Ishikawa (cell line): Measurements from ENCODE around the gene CATSPER3.

ENCODE experiments used
- CEBPB ChIP-seq: IDR thresholded peaks from 2 replicates; pipeline ENCODE4 v1.6.1; 2012
- CREB1 ChIP-seq: IDR thresholded peaks from 2 replicates; pipeline ENCODE4 v1.6.1; 2012; ENCODE audit warnings: low read depth
- EGR1 ChIP-seq: IDR thresholded peaks from 2 replicates; pipeline ENCODE4 v1.6.1; 2012
- EP300 ChIP-seq: IDR thresholded peaks from 2 replicates; pipeline ENCODE4 v1.6.1; 2012; ENCODE audit warnings: borderline replicate concordance
- FOXM1 ChIP-seq: IDR thresholded peaks from 2 replicates; pipeline ENCODE4 v1.6.1; 2012; ENCODE audit warnings: low read depth, borderline replicate concordance
- NFIC ChIP-seq: IDR thresholded peaks from 2 replicates; pipeline ENCODE4 v1.6.1; 2012
- RAD21 ChIP-seq: IDR thresholded peaks from 2 replicates; pipeline ENCODE4 v1.6.1; 2012; ENCODE audit warnings: low read depth
- REST ChIP-seq: IDR thresholded peaks from 2 replicates; pipeline ENCODE4 v1.6.1; 2012; ENCODE audit warnings: low read depth, mild to moderate bottlenecking
- TAF1 ChIP-seq: IDR thresholded peaks from 2 replicates; pipeline ENCODE4 v1.6.1; 2012; ENCODE audit warnings: low read depth, mild to moderate bottlenecking
- TCF12 ChIP-seq: IDR thresholded peaks from 2 replicates; pipeline ENCODE4 v1.6.1; 2012; ENCODE audit warnings: low read depth
- TEAD4 ChIP-seq: IDR thresholded peaks from 2 replicates; pipeline ENCODE4 v1.6.1; 2012
- YY1 ChIP-seq: IDR thresholded peaks from 2 replicates; pipeline ENCODE4 v1.6.1; 2012; ENCODE audit warnings: low read depth
- ZBTB7A ChIP-seq: IDR thresholded peaks from 2 replicates; pipeline ENCODE4 v1.6.1; 2012; ENCODE audit warnings: low read depth
- TF ChIP-seq, protein P1 (sequence below): IDR thresholded peaks from 2 replicates; pipeline ENCODE4 v1.6.1; 2012
- TF ChIP-seq, protein P2 (sequence below): IDR thresholded peaks from 2 replicates; pipeline ENCODE4 v1.6.1; 2012

CATSPER3 gene

GRCh38 chr5:135038205-135038812 lies 70.6 kb downstream of the CATSPER3 start:
- TF ChIP-seq RAD21 (no peak), FOXM1 (no peak), TCF12 (no peak), CEBPB (no peak), EGR1 (no peak), REST (no peak), TEAD4 (no peak), TAF1 (no peak), YY1 (no peak), CREB1 (no peak), EP300 (no peak), NFIC (no peak), ZBTB7A (no peak)
- TF ChIP-seq, protein P1, sequence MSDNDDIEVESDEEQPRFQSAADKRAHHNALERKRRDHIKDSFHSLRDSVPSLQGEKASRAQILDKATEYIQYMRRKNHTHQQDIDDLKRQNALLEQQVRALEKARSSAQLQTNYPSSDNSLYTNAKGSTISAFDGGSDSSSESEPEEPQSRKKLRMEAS: no peak
- TF ChIP-seq, protein P2, sequence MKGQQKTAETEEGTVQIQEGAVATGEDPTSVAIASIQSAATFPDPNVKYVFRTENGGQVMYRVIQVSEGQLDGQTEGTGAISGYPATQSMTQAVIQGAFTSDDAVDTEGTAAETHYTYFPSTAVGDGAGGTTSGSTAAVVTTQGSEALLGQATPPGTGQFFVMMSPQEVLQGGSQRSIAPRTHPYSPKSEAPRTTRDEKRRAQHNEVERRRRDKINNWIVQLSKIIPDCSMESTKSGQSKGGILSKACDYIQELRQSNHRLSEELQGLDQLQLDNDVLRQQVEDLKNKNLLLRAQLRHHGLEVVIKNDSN: no peak

DNA sequence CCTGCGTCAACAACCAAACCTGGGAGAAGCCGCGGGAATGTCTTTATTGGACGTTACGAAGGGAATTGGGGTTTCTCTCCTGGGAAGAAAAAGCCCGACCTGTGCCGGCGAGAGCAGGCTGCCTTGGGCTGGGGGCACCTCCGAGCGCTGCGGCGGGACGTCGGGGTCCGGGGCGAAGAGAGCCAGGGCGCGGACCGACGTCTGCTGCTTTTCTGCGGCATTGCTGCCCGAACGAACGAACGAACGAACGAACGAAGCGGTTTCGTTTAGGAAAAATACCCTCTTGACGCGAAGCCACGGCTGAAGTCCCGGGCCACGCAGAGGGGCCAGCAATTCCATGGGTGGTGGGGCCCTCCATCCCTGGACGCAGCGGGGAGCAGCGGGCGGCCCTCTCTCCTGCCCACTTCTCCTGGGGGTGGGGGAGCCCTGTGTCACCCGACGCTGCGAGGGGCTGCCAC lies 71.1 kb downstream of the CATSPER3 start:
- TF ChIP-seq TCF12 (no peak), YY1 (no peak), FOXM1 (no peak), EP300 (no peak), REST (no peak), EGR1 (no peak), CREB1 (no peak), ZBTB7A (no peak), TAF1 (no peak), NFIC (no peak), RAD21 (no peak), TEAD4 (no peak)
- TF ChIP-seq, protein P1: no peak
- TF ChIP-seq, protein P2: no peak

GRCh38 chr5:135039271-135040033 lies 71.7 kb downstream of the CATSPER3 start:
- TF ChIP-seq TCF12 (no peak), EP300 (no peak), RAD21 (no peak), TAF1 (no peak), ZBTB7A (no peak)
- TF ChIP-seq, protein P1: 0 out of 2 replicates have a peak, but pooled peaks have one; percentile 38

- no peak for TF ChIP-seq YY1
- no peak for TF ChIP-seq CREB1
- no peak for TF ChIP-seq EP300
- TF ChIP-seq, protein P1: no peak
- no peak for TF ChIP-seq TAF1
These were observed 72.3 kb downstream of the CATSPER3 start for GRCh38 chr5:135040034-135040332.

DNA sequence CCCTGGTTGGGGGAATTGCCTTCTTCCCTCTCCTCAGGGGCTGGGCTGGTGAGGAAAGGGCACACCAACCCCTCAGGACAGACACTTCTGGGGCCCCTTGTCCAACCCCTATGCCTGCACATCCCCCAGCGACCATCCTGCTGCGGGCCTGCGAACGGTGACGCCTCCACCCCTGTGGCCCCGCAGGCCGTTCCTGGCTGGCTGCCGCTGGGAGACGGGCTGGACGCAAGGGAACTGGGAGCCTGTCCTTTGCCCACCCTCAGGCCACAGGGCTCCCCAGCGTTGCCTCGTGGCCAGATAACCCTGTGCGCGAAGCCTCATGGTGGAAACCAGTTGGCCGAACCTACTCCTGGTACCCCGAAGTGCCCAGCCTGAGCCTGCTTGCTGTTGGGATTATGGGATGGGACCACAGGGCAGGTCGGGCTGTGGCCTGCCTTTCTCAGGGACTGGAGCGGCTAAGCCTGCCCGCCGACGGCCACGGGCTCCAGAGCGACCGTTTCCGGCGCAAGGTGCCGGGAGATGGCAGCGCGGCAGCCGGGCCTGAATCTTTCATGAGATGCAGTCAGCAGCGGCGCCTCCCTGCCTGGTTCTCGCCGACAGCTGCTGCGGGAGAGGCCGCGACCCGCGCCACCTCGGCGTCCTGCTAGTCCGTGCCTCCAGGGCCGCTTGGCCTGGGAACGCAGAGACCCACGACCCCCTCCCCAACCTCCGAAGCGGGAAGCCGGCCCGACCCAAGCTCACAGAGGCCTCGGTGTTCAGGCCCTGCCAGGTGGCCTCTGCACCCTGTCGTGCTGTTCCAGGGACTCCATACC lies 72.8 kb downstream of the CATSPER3 start:
- TF ChIP-seq, protein P2: no peak
- no peak for TF ChIP-seq CEBPB
